Fibroblast of villous mesenchyme (primary cell): Measurements from ENCODE around the gene RAPGEF1. TPM values are rescaled to one million over a fixed set of nuclear protein-coding genes. Genes with fewer than 3 reads are reported as not detected.
A peak's percentile ranks its signal among the peaks of the same experiment; 100 is the strongest.

Experiments
- DNase-seq: peaks from one replicate; pipeline ENCODE4 v3.0.0-alpha.2; 2010; ENCODE audit warnings: low read depth
- H3K4me3 ChIP-seq: 2 replicates; pipeline ENCODE4 v1.5.1; 2011; ENCODE audit warnings: low read depth, mild to moderate bottlenecking, low read length
- CTCF ChIP-seq: IDR thresholded peaks from 2 replicates; pipeline ENCODE4 v1.5.1; 2012; ENCODE audit warnings: low read depth, mild to moderate bottlenecking, low read length; ENCODE audit not compliant: insufficient read depth
- total RNA-seq: library from RNA; depleted of rRNA; stranded (reverse); fragments of >200 nt; gene quantifications from 2 replicates; pipeline ENCODE4 v1.2.3, GENCODE V29; 2012

Gene RAPGEF1
- total RNA-seq, 1 donor, result 22.9 TPM

- no peak for TF ChIP-seq CTCF
- DNase-seq, result no peak
- H3K4me3 ChIP-seq, result no peak overlapping the region
Observed at GRCh38 chr9:131752231-131752884, 12.5 kb upstream of the RAPGEF1 start.

GRCh38 chr9:131748411-131748955 lies 8.6 kb upstream of the RAPGEF1 start:
- no peak for DNase-seq
- no peak overlapping the region for H3K4me3 ChIP-seq
- no peak for TF ChIP-seq CTCF

GRCh38 chr9:131747352-131747751 lies 7.5 kb upstream of the RAPGEF1 start:
- H3K4me3 ChIP-seq, result no peak overlapping the region
- TF ChIP-seq CTCF, result peak; percentile 65
- peak; percentile 71 for DNase-seq

- no peak for DNase-seq
- no peak overlapping the region for H3K4me3 ChIP-seq
- no peak for TF ChIP-seq CTCF
Observed at GRCh38 chr9:131745610-131746009, 5.7 kb upstream of the RAPGEF1 start.

- no peak for TF ChIP-seq CTCF
- H3K4me3 ChIP-seq, result no peak overlapping the region
- DNase-seq, result no peak
Observed at GRCh38 chr9:131744720-131745201, 4.9 kb upstream of the RAPGEF1 start.

- no peak overlapping the region for H3K4me3 ChIP-seq
- no peak for TF ChIP-seq CTCF
- no peak for DNase-seq
Observed at GRCh38 chr9:131744171-131744719, 4.4 kb upstream of the RAPGEF1 start.
